Neural cell (in vitro differentiated cells): ENCODE data around the gene SLC6A11. TPM values are rescaled to one million over a fixed set of nuclear protein-coding genes. Genes with fewer than 3 reads are reported as not detected.

ENCODE experiments used
- H2AFZ ChIP-seq: fragments of 200-600, 300-800 bp; sonication (generic), shearing (Covaris generic); 2 replicates; pipeline ENCODE4 v1.6.0; 2014; ENCODE audit warnings: low read depth, mild to moderate bottlenecking, antibody characterized with exemption, low read length, moderate library complexity
- H3F3A ChIP-seq: fragments of 200-600 bp; shearing (Covaris generic); 2 replicates; pipeline ENCODE4 v1.6.1; 2016; ENCODE audit warnings: mild to moderate bottlenecking, moderate library complexity, mixed read lengths, antibody characterized with exemption, low read length; ENCODE audit not compliant: insufficient read depth, poor library complexity, severe bottlenecking
- H3K27ac ChIP-seq: fragments of 200-600, 300-800 bp; sonication (generic), shearing (Covaris generic); 2 replicates; pipeline ENCODE4 v1.5.1; 2014; ENCODE audit warnings: mild to moderate bottlenecking, low read length, moderate library complexity
- H3K27me3 ChIP-seq: fragments of 300-800, 200-600 bp; sonication (generic), shearing (Covaris generic); 2 replicates; pipeline ENCODE4 v1.6.0; 2014; ENCODE audit warnings: mild to moderate bottlenecking, low read depth, low read length, moderate library complexity; ENCODE audit not compliant: insufficient read depth
- H3K36me3 ChIP-seq: fragments of 300-800, 200-600 bp; sonication (generic), shearing (Covaris generic); 2 replicates; pipeline ENCODE4 v1.5.1; 2014; ENCODE audit warnings: mild to moderate bottlenecking, antibody characterized with exemption, low read length, moderate library complexity; ENCODE audit not compliant: insufficient read depth
- H3K4me2 ChIP-seq: fragments of 300-800, 200-600 bp; sonication (generic), shearing (Covaris generic); 2 replicates; pipeline ENCODE4 v1.6.0; 2014; ENCODE audit warnings: mild to moderate bottlenecking, low read length
- H3K4me3 ChIP-seq: fragments of 300-800, 200-600 bp; sonication (generic), shearing (Covaris generic); 2 replicates; pipeline ENCODE4 v1.5.1; 2014; ENCODE audit warnings: mild to moderate bottlenecking, low read length, moderate library complexity
- H3K79me2 ChIP-seq: fragments of 200-600 bp; shearing (Covaris generic); replicated peaks from 2 replicates; pipeline ENCODE4 v1.6.0; 2014; ENCODE audit warnings: mild to moderate bottlenecking, low read length, moderate library complexity; ENCODE audit not compliant: insufficient read depth
- H3K9ac ChIP-seq: fragments of 300-800, 200-600 bp; sonication (generic), shearing (Covaris generic); 2 replicates; pipeline ENCODE4 v1.6.1; 2016; ENCODE audit warnings: mild to moderate bottlenecking, low read length, mixed read lengths
- H3K9me2 ChIP-seq: fragments of 200-600 bp; shearing (Covaris generic); 2 replicates; pipeline ENCODE4 v1.6.1; 2016; ENCODE audit warnings: mild to moderate bottlenecking, low read length, mixed read lengths; ENCODE audit not compliant: insufficient read depth
- H3K9me3 ChIP-seq: fragments of 200-600, 300-800 bp; sonication (generic), shearing (Covaris generic); 2 replicates; pipeline ENCODE4 v1.6.1; 2016; ENCODE audit warnings: mild to moderate bottlenecking, mixed run types, low read length, moderate library complexity, mixed read lengths
- H4K20me1 ChIP-seq: fragments of 200-600 bp; shearing (Covaris generic); 2 replicates; pipeline ENCODE4 v1.6.1; 2016; ENCODE audit warnings: mild to moderate bottlenecking, mixed run types; ENCODE audit not compliant: insufficient read depth
- CTCF ChIP-seq: fragments of 450-650 bp; IDR thresholded peaks from 2 replicates; pipeline ENCODE4 v1.5.1; 2014; ENCODE audit warnings: antibody characterized with exemption, mild to moderate bottlenecking, moderate library complexity; ENCODE audit not compliant: poor library complexity, severe bottlenecking
- EP300 ChIP-seq: fragments of 450-650 bp; conservative IDR thresholded peaks from 2 replicates; pipeline ENCODE4 v1.6.1; 2014; ENCODE audit warnings: antibody characterized with exemption, mild to moderate bottlenecking, moderate library complexity; ENCODE audit not compliant: poor library complexity, severe bottlenecking
- EZH2 ChIP-seq: fragments of 200-600, 300-800 bp; shearing (Covaris generic), sonication (generic); IDR thresholded peaks from 2 replicates; pipeline ENCODE4 v1.6.1; 2014; ENCODE audit warnings: antibody characterized with exemption, low read length, borderline replicate concordance, mild to moderate bottlenecking; ENCODE audit not compliant: insufficient read depth, poor library complexity, severe bottlenecking
- MXI1 ChIP-seq: fragments of 450-650 bp; conservative IDR thresholded peaks from 2 replicates; pipeline ENCODE4 v1.6.1; 2014; ENCODE audit warnings: antibody characterized with exemption, mild to moderate bottlenecking; ENCODE audit not compliant: poor library complexity, severe bottlenecking
- POLR2AphosphoS5 ChIP-seq: IDR thresholded peaks from 2 replicates; pipeline ENCODE4 v1.6.1; 2012
- RAD21 ChIP-seq: fragments of 450-650 bp; conservative IDR thresholded peaks from 2 replicates; pipeline ENCODE4 v1.6.1; 2014; ENCODE audit warnings: antibody characterized with exemption, mild to moderate bottlenecking, moderate library complexity
- REST ChIP-seq: IDR thresholded peaks from 2 replicates; pipeline ENCODE4 v1.6.1; 2012; ENCODE audit warnings: borderline replicate concordance
- SMC3 ChIP-seq: fragments of 450-650 bp; conservative IDR thresholded peaks from 2 replicates; pipeline ENCODE4 v1.6.1; 2014; ENCODE audit warnings: antibody characterized with exemption, mild to moderate bottlenecking, moderate library complexity; ENCODE audit not compliant: poor library complexity
- polyA plus RNA-seq: library from polyadenylated mRNA; depleted of rRNA; stranded (reverse); fragments of >200 nt; gene quantifications from 2 replicates; pipeline ENCODE4 v1.2.3, GENCODE V29; 2014

Gene SLC6A11
- polyA plus RNA-seq, 1 donor from 2014 or later: 4.2 TPM

GRCh38 chr3:10984371-10984896 lies 168.4 kb downstream of the SLC6A11 start:
- Histone ChIP-seq H3K79me2 (no peaks in the 10 kb centered on the region), H2AFZ (no peak overlapping the region), H3K27ac (no peak overlapping the region), H3K4me3 (no peak overlapping the region), H3F3A (no peaks in the 10 kb centered on the region), H3K27me3 (no peaks in the 10 kb centered on the region), H3K4me2 (no peak overlapping the region), H3K9ac (no peak overlapping the region), H3K9me2 (no peaks in the 10 kb centered on the region), H3K36me3 (no peaks in the 10 kb centered on the region), H3K9me3 (no peaks in the 10 kb centered on the region), H4K20me1 (no peaks in the 10 kb centered on the region)
- no peak for TF ChIP-seq POLR2AphosphoS5
- TF ChIP-seq CTCF: no peak
- no peak for TF ChIP-seq REST
- TF ChIP-seq EZH2: no peak
- TF ChIP-seq MXI1: no peak
- no peak for TF ChIP-seq SMC3

- Histone ChIP-seq H2AFZ (no peak overlapping the region), H3K27ac (no peak overlapping the region), H3K36me3 (no peaks in the 10 kb centered on the region), H3K9me3 (no peaks in the 10 kb centered on the region), H3K4me3 (no peak overlapping the region), H3K9me2 (no peaks in the 10 kb centered on the region), H3K79me2 (no peaks in the 10 kb centered on the region), H3K4me2 (no peak overlapping the region), H3K9ac (no peak overlapping the region), H3F3A (no peaks in the 10 kb centered on the region), H4K20me1 (no peaks in the 10 kb centered on the region), H3K27me3 (no peaks in the 10 kb centered on the region)
- no peak for TF ChIP-seq SMC3
Observed at GRCh38 chr3:10985181-10985580, 169.2 kb downstream of the SLC6A11 start.

- H3K4me3 ChIP-seq: no peak overlapping the region
- no peaks in the 10 kb centered on the region for H3K36me3 ChIP-seq
Observed at GRCh38 chr3:10986592-10986991, 170.6 kb downstream of the SLC6A11 start.

More at GRCh38 chr3:10986592-10986991, 170.6 kb downstream of the SLC6A11 start:
- Histone ChIP-seq H3K4me2 (no peak overlapping the region), H2AFZ (no peak overlapping the region), H3K27me3 (no peaks in the 10 kb centered on the region), H3K9ac (no peak overlapping the region), H3K27ac (no peak overlapping the region), H3K79me2 (no peaks in the 10 kb centered on the region), H3F3A (no peaks in the 10 kb centered on the region), H3K9me2 (no peaks in the 10 kb centered on the region), H3K9me3 (no peaks in the 10 kb centered on the region), H4K20me1 (no peaks in the 10 kb centered on the region)
- TF ChIP-seq RAD21 (no peak), POLR2AphosphoS5 (no peak), EZH2 (no peak), REST (no peak), CTCF (no peak), MXI1 (no peak), EP300 (no peak), SMC3 (no peak)
